Stimulated activated CD8-positive, alpha-beta memory T cell treated with anti-CD3 and anti-CD28 coated beads, Interleukin-4, amount 100 ng/mL, for 24 hours (primary cell): ENCODE results near the gene BRCA1.
"Not testable (repeated sequence)": the region's sequence is repeated elsewhere in the genome, so short reads cannot be mapped to it uniquely, and the experiment has no call there.

Experiments used
- DNase-seq: peaks from one replicate; pipeline ENCODE4 v3.0.0-alpha.2; 2020; ENCODE audit warnings: low read depth

Gene BRCA1

DNA sequence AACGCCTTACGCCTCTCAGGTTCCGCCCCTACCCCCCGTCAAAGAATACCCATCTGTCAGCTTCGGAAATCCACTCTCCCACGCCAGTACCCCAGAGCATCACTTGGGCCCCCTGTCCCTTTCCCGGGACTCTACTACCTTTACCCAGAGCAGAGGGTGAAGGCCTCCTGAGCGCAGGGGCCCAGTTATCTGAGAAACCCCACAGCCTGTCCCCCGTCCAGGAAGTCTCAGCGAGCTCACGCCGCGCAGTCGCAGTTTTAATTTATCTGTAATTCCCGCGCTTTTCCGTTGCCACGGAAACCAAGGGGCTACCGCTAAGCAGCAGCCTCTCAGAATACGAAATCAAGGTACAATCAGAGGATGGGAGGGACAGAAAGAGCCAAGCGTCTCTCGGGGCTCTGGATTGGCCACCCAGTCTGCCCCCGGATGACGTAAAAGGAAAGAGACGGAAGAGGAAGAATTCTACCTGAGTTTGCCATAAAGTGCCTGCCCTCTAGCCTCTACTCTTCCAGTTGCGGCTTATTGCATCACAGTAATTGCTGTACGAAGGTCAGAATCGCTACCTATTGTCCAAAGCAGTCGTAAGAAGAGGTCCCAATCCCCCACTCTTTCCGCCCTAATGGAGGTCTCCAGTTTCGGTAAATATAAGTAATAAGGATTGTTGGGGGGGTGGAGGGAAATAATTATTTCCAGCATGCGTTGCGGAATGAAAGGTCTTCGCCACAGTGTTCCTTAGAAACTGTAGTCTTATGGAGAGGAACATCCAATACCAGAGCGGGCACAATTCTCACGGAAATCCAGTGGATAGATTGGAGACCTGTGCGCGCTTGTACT is at the start of gene BRCA1:
Gene BRCA1, minus strand, starts transcription at position 232 of the 834 bp plus-strand sequence. CDS start 1,268 bp downstream, outside the sequence.
- peak; percentile 90 for DNase-seq

DNA sequence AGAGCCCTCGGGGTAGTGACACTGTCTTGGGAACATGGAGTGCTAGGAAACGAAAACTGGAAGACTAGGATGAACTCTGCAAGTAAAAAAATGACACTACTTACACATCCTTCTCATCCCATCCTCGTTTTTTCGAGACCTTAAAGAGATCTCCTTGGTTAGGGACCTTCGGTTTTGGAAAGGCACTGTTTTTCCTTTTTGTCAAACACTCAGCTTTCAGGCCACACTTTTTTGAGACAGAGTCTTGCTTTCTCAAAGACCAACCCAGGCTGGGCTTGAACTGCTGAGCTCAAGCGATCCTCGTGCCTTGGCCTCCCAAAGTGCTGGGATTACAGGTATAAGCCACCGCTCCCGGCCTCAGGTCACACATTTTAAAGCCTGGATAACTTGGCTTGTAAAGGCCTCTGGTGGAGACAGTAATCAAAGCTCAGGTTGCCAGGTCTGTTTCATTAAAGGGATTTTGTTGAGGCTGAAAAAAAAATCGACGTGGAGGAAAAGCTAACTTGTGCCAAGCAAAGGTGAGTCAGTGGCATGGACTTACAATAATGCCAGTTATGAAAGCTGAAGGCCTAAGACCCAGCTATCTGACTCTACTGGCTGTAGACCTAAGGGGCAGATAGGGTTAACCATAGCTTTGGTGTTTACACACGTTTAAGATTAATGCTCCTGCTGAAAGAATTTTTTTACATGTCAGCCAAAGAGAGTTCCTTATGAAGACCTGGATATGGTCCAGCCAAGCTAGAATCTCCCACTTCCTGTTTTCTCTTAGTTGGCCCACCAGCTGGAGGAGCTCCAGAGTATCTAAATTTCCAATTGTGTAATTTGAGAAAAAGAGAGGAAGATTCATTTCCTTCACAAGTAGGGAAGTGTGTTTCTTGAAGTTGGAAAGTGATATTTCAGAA is 46.7 kb upstream of the BRCA1 start:
- no peak for DNase-seq

DNA sequence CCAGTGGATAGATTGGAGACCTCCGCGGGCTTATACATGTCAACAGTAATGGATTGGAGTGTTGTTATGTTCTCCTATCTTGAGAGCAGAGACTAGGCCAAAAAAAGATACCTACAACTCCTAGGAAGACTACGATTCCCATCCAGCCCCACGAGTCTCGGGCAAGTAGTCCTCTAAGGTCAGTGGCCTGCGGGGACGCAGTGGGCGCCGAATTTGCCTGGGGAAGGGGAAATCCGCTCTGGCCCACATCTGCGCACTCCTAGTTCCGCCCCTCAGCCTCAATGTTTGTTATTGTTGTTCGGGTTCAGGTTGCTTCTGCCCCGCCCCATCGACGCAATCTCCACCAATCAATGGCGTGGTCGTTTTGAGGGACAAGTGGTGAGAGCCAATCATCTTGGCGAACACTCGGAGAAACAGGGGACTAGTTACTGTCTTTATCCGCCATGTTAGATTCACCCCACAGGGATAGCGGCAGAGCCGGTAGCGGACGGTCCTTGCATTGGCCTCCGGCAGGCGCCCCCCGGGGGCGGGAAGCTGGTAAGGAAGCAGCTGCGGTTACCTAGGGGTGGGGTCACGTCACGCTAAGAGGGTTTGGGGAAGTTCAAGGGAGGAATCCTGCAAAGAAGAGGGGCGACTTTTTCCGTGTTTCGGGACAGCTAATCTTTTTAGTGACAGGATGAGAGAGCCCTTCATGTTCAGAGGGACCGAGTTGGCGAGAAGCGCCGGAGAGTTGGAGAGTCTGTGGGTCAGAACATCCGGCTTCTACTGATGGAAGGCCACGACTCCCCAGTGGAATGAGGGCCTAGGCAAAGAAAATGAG is 45.8 kb upstream of the BRCA1 start, which contains the start of gene NBR1:
Gene NBR1, plus strand, starts transcription at position 449 of the 820 bp plus-strand sequence. CDS start 4,586 bp downstream, outside the sequence.
- DNase-seq, result peak; percentile 88

DNA sequence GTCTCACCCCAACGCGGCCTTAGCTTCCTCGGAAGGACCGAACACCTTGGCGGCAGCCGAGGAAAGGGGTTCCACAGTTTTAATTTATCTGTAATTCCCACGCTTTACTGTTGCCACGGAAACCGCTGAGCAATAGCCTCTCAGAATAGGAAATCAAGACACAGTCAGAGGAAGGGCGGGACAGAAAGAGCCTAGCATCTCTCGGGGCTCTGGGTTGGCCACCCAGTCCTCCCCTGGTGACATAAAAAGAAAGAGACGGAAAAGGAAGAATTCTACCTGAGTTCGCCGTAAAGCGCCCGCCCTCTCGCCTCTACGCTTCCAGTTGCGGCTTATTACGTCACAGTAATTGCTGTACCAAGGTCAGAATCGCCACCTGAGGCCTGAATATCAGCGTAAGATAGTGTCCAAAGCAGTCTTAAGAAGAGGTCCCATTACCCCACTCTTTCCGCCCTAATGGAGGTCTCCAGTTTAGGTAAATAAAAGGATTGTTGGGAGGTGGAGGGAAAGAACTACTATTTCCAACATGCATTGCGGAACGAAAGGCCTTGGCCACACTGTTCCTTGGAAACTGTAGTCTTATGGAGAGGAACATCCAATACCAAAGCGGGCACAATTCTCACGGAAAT is 45.1 kb upstream of the BRCA1 start:
- peak; percentile 74 for DNase-seq

DNA sequence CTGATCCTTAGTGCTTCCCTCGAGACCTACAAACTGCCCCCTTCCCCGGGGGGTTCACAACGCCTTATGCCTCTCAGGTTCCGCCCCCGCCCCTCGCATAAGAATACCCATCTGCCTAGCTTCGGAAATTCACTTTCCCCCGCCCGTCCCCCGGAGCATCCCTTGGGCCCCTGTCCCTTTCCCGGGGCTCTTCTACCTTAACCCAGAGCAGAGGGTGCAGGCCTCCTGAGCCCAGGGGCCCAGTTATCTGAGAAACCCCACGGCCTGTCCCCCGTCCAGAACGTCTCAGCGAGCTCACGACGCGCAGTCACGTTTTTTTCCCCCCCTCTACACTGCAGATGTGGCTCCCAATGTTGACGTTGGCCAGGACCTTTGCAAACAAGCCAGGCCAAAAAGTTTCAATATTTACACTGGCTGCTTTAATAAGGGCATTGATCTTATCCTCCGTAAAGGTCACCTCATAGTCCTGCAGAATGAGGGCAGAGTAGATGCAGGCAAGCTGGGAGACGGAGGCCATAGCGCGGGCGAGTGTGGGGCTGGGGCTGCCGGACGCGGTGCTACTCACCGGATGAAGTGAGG is 44.5 kb upstream of the BRCA1 start:
- DNase-seq, result peak; percentile 3

DNA sequence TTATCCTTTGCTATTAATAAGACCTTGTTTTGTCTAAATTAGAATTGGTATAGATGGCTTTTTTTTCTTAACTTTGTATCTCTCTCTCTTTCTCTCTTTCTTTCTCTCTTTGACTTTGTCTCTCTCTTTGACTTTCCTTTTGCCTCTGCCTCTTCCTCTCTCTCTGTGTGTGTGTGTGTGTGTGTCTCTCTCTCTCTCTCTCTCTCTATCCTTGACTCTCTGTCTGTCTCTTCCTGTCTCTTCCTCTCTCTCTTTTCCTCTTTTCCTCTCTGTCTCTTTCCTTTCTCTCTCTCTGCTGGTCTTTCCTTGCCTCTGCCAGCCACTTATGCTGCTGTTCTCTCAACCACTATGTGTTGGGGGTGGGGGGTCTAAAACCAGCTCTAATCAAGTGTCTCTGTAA is 40.8 kb upstream of the BRCA1 start:
- DNase-seq, result not testable (repeated sequence)

DNA sequence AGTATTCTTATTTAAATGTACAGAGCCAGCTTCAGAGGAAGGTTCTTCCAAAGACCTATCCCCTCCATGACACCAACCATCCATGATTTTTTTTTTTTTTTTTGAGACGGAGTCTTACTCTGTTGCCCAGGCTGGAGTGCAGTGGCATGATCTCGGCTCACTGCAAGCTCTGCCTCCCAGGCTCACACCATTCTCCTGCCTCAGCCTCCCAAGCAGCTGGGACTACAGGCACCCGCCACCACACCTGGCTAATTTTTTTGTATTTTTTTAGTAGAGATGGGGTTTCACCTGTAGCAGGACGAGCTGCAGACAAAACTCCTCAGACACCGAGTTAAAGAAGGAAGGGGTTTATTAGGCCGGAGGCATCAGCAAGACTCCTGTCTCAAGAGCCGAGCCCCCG is 34.8 kb upstream of the BRCA1 start:
- not testable (repeated sequence) for DNase-seq

DNA sequence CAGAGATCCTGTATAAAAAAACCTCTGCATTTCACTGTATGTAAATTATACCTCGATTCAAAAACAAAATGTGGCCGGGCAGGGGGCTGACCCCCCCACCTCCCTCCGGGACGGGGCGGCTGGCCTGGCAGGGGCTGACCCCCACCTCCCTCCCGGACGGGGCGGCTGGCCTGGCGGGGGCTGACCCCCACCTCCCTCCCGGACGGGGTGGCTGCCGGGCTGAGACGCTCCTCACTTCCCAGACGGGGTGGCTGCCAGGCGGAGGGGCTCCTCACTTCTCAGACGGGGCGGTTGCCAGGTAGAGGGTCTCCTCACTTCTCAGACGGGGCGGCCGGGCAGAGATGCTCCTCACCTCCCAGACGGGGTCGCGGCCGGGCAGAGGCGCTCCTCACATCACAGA is 34.1 kb upstream of the BRCA1 start:
- not testable (repeated sequence) for DNase-seq

DNA sequence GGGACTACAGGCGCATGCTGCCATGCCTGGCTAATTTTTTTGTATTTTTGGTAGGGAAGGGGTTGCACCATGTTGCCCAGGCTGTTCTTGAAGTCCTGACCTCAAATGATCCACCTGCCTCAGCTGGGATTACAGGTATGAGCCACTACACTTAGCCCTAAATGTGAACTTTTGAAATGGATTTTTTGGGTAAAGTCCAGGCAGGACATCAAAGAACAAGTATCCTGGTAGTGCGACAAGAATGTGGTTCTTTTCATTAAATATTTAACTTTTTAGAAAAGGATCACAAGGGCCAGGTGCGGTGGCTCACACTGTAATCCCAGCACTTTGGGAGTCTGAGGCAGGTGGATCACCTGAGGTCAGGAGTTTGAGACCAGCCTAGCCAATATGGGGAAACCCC is 30.5 kb upstream of the BRCA1 start:
- DNase-seq, result no peak

DNA sequence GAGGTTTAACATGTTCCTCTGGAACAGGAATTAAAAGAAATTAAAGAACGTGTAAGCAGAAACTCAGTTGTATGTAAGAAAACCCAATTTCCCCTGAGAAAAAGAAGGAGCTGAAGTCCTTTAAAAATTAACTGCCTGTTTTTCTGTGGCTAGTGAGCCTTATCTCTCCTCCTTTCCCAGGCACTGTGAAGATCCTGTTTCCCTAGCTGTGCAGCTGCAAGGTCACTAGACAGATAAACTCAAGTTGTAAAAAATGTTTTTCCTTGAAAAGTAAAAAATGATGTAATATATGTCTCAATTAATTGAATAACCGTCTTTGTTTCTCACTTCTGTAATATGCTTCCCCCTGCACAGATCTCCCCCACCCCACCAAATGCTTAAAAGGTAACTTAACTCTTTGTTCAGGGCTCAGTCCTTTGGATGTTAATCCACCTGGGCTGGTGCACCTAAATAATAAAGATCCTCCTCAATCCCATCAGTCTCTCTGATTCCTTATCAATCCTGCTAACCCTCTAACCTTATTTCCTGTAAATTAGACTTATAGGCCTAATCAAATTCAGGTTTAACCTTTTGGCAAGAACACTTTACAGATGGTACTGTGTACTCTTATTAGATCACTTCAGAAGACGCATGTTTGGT is 28.2 kb upstream of the BRCA1 start:
- not testable (repeated sequence) for DNase-seq

DNA sequence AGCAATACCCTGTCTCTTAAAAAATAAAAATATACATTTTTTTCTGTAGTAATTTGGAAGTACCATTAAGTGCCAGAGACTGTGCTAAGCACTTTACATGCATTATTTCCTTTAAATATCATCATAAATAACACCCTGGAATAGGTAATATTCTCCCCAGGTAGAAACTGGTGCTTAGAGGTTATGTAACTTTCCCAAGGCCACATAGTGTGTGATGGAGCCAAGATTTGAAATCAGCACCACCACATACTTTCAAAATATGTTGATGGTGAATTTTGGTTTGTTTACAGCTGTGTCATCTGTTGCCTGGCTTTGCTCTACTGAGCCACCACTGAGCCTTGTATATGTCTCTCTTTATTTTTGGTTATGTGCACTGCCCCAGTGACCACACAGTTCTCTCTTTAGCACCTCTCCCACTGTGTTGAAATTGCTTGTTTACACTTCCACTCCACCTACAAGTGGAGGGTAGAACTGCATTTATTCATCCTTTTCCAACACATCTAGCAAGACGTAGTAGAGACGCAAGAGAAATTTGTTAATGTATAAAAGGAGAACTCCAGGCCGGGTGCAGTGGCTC is 26.8 kb upstream of the BRCA1 start:
- no peak for DNase-seq

DNA sequence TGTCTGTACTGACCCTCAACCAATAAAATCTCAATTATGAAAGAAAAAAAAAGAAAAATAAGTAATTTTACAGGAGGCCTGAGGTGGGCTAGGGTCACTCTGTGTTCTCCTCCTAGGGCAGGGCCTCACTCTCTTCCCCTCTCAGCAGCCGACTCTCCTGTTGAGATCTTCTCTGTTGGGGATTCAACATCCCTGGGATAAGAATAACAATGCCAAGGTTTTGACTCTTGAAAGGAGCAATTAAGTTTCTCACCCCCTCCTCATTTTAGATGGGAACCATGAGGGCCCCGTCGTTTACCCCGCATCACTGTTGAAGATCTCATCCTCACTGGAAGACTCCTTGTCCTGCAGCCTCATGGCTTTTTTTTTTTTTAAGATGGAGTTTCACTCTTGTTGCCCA is 21.5 kb upstream of the BRCA1 start:
- DNase-seq, result no peak

DNA sequence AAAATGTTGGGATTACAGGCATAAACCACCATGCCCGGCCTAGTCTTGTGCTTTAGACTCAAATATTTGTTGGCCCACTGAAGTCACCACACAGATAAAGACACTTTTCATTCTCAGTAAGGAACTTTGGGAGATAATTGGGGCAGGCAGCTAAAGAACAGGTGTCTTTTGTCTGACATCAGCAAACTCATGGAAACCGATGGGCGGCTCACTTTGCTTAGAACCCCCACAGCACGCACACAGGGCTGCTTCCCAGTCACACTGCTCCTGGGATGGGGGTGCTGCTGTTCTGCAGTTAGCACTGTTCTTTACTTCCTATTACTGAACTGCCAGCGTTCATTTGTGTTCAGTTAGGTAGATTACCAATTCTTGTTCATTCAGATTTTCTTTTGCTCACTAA is 18.0 kb upstream of the BRCA1 start:
- DNase-seq, result no peak

DNA sequence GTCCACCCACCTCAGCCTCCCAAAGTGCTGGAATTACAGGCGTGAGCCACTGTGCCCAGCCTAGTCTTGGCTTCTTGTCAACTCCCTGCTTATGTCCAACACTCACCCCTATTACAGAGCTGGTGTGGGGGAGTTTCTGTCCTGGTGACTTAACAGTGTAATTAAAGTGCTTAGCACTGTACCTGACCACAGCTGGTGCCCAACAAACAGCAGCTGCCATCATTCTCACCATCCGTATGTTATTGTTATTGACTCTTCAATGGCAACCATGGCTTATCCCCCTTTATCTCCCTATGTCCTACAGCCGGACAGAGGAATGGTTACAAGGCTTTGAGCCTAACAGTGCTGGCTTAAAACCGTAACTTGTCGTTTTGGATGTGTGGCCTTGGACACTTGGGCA is 17.0 kb upstream of the BRCA1 start:
- no peak for DNase-seq

DNA sequence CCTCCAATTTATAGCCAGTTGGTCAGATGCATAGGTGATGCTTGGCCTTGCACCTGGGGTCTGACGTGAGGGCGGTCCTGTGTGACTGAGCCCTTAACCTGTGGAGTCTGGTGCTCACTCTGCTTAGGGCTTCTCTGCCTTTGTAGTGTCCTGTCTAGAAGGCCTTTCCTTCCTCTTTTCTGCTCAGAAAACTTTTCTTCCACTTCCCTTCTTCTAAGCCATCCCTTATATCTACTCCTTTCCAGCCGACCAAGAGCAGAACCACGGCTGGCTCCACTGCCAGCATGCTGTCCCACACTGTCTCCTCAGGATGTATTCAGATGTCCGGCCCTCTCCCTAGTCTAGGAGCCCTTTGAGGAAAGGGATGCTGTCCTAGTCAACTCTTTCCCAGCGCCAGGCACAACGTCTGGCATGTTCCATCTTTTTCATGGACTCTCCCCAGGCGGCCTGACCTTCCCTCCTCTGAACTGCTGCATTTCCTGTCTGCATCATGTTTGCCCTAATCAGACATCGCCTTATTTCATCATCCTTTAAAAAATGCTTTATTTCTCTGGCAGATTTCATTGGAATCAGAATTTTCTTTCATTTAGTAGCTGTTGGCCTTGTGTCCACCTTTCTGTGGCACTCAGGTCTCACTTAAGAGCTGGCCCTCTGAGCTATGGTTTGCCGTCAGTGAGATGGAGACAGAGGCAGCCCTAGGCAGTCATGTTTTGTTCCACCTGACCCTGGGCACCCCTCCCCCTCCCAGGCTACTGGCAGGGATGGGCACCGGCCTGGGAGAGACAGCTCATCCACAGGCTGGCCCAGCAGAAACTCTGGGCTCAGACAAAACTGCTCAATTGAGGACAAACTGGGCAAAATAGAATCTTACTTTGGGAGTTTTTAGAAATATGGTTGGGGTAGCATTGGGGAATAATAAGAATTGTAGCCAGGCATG is 15.5 kb upstream of the BRCA1 start:
- DNase-seq, result no peak

DNA sequence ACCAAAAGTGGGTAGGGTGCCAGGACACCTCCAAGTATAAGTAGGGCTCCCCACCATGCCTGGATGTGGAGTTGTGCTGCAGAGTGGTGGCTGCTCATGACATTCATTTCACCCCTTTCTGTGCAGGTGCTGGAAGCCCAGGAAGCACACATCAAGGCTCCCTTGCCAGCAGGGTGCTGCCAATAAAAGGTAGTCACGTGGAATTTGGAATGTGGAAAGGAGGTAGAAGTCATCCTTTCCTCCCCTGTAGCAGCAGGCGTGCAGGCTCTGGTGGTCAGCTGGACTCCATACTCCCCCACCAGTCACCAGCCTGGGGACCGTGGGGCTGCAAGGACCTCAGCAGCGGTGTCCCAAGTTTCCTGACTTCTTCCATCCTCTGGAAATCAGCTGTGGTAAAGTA is 13.4 kb upstream of the BRCA1 start:
- not testable (repeated sequence) for DNase-seq

DNA sequence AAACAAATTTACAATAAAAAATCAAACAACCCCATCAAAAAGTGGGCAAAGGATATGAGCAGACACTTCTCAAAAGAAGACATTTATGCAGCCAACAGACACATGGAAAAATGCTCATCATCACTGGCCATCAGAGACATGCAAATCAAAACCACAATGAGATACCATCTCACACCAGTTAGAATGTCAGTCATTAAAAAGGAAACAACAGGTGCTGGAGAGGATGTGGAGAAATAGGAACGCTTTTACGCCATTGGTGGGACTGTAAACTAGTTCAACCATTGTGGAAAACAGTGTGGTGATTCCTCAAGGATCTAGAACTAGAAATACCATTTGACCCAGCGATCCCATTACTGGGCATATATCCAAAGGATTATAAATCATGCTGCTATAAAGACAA is 11.4 kb upstream of the BRCA1 start:
- not testable (repeated sequence) for DNase-seq

DNA sequence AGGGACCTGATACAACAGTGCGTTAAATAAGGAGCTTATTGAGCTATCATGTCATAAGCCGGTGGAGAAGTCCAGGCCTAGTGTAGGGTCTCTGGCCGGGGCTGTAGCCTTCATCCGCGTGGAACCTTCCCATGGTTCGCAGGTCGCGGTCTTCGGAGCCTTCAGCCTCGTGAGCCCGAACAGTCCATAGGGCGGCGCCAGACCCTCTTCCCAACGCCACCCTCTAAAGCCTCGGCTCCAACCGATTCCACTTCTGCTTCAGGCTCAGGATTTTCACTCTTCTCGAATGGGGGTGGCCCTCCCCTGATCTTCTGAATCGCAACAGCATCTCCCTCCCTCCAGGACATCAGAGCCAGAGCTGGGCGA is 10.3 kb upstream of the BRCA1 start:
- DNase-seq, result no peak

DNA sequence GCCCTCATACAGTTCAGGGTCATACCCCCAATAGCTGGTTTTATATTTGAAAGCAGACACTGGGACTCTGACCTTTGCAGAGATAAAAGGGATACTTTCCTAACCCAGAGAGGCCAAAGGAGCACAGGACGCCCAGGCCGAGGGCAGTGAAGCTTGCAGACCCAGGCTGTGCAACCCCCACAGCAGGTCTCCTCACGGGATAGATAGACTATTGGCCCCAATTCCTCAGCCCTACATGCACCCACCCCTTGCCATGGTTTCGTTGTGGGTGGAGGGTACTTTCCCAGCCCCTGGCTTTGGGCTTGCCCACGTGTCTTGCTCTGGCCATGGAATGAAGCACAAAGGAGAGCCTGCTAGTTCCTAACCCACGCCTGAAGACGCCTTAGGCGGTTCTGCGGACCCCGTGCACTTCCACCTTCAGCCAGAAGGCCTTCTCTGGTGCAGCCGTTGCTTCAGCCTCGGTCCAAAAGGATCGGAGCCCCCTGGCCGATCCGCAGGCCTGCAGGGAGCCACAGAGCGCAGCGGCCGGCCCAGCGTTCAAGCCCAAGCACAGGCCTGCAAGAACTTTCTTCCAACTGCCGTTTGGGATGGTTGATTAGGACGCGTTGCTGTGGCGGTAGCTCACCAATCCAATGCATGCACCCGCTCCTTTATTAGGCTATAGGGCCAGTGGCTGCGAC is 9.8 kb upstream of the BRCA1 start:
- DNase-seq, result no peak
